Loucy (cell line): ENCODE results near the gene ALPL.

Experiments
- H2AFZ ChIP-seq: fragments of 200-600 bp; sonication (generic); 2 replicates; pipeline ENCODE4 v1.6.0; 2016; ENCODE audit warnings: antibody characterized with exemption, mild to moderate bottlenecking, low read length, moderate library complexity
- H3F3A ChIP-seq: fragments of 200-600 bp; 2 replicates; pipeline ENCODE4 v1.6.0; 2016; ENCODE audit warnings: antibody characterized with exemption, low read depth, mild to moderate bottlenecking
- H3K27me3 ChIP-seq: fragments of 200-600 bp; sonication (generic); 2 replicates; pipeline ENCODE4 v1.6.1; 2014; ENCODE audit warnings: low read length, mild to moderate bottlenecking; ENCODE audit not compliant: insufficient read depth, poor library complexity, severe bottlenecking
- H3K36me3 ChIP-seq: fragments of 200-600 bp; sonication (generic); 2 replicates; pipeline ENCODE4 v1.6.1; 2016; ENCODE audit warnings: low read length; ENCODE audit not compliant: insufficient read depth
- H3K4me1 ChIP-seq: fragments of 200-600 bp; sonication (generic); 2 replicates; pipeline ENCODE4 v1.5.1; 2014; ENCODE audit warnings: low read length, mild to moderate bottlenecking; ENCODE audit not compliant: insufficient read depth, poor library complexity, severe bottlenecking
- H3K4me2 ChIP-seq: fragments of 200-600 bp; sonication (generic); 2 replicates; pipeline ENCODE4 v1.6.0; 2014; ENCODE audit warnings: antibody characterized with exemption, low read length, low read depth, mild to moderate bottlenecking; ENCODE audit not compliant: poor library complexity, severe bottlenecking
- H3K4me3 ChIP-seq: fragments of 200-600 bp; sonication (generic); 2 replicates; pipeline ENCODE4 v1.5.1; 2014; ENCODE audit warnings: low read length, mild to moderate bottlenecking, mixed read lengths; ENCODE audit not compliant: poor library complexity, severe bottlenecking
- H3K79me2 ChIP-seq: fragments of 200-600 bp; sonication (generic); 2 replicates; pipeline ENCODE4 v1.6.1; 2014; ENCODE audit warnings: low read length; ENCODE audit not compliant: insufficient read depth
- H3K9ac ChIP-seq: fragments of 200-600 bp; sonication (generic); 2 replicates; pipeline ENCODE4 v1.6.0; 2014; ENCODE audit warnings: mild to moderate bottlenecking, low read depth, low read length, moderate library complexity; ENCODE audit not compliant: poor library complexity, severe bottlenecking
- H3K9me2 ChIP-seq: fragments of 200-600 bp; sonication (generic); replicated peaks from 2 replicates; pipeline ENCODE4 v1.6.1; 2016; ENCODE audit warnings: low read depth, low read length, mixed read lengths
- H3K9me3 ChIP-seq: fragments of 200-600 bp; sonication (generic); 2 replicates; pipeline ENCODE4 v1.6.1; 2014; ENCODE audit warnings: mild to moderate bottlenecking, antibody characterized with exemption, low read length, low read depth; ENCODE audit not compliant: insufficient read depth
- H4K20me1 ChIP-seq: fragments of 200-600 bp; sonication (generic); 2 replicates; pipeline ENCODE4 v1.6.0; 2014; ENCODE audit warnings: antibody characterized with exemption, low read length, mild to moderate bottlenecking; ENCODE audit not compliant: insufficient read depth, poor library complexity, severe bottlenecking
- CTCF ChIP-seq: fragments of 200-600 bp; sonication (generic); conservative IDR thresholded peaks from 2 replicates; pipeline ENCODE4 v1.5.1; 2014; ENCODE audit warnings: mild to moderate bottlenecking, antibody characterized with exemption, low read length
- EZH2phosphoT487 ChIP-seq: fragments of 200-600 bp; IDR thresholded peaks from 2 replicates; pipeline ENCODE4 v1.6.1; 2018; ENCODE audit warnings: antibody characterized with exemption, mild to moderate bottlenecking, moderate library complexity, borderline replicate concordance

ALPL gene

GRCh38 chr1:21599402-21599801, 90.2 kb downstream of the ALPL start:
- Histone ChIP-seq H3K79me2 (no peaks in the 10 kb centered on the region), H3F3A (no peaks in the 10 kb centered on the region), H3K27me3 (no peaks in the 10 kb centered on the region), H3K9me2 (no peaks in the 10 kb centered on the region), H4K20me1 (no peaks in the 10 kb centered on the region), H3K4me1 (no peaks in the 10 kb centered on the region), H3K4me3 (no peak overlapping the region), H3K36me3 (no peaks in the 10 kb centered on the region), H3K4me2 (no peak overlapping the region), H3K9ac (no peak overlapping the region), H2AFZ (no peak overlapping the region), H3K9me3 (no peaks in the 10 kb centered on the region)
- TF ChIP-seq EZH2phosphoT487 (no peak), CTCF (no peak)

GRCh38 chr1:21601278-21602048, 92.2 kb downstream of the ALPL start:
- Histone ChIP-seq H3K4me3 (no peak overlapping the region), H3K36me3 (no peaks in the 10 kb centered on the region), H3K4me1 (no peaks in the 10 kb centered on the region), H3K4me2 (no peak overlapping the region), H3K9me2 (no peaks in the 10 kb centered on the region), H3K27me3 (no peaks in the 10 kb centered on the region), H3K9me3 (no peaks in the 10 kb centered on the region), H4K20me1 (no peaks in the 10 kb centered on the region), H3K9ac (no peak overlapping the region), H2AFZ (no peak overlapping the region), H3K79me2 (no peaks in the 10 kb centered on the region), H3F3A (no peaks in the 10 kb centered on the region)
- TF ChIP-seq EZH2phosphoT487 (no peak), CTCF (no peak)

GRCh38 chr1:21603177-21604138, 94.2 kb downstream of the ALPL start:
- Histone ChIP-seq H3K9me3 (no peaks in the 10 kb centered on the region), H3F3A (no peaks in the 10 kb centered on the region), H3K27me3 (no peaks in the 10 kb centered on the region), H3K36me3 (no peaks in the 10 kb centered on the region), H3K9me2 (no peaks in the 10 kb centered on the region), H3K4me3 (no peak overlapping the region), H4K20me1 (no peaks in the 10 kb centered on the region), H3K9ac (no peak overlapping the region), H3K4me1 (no peaks in the 10 kb centered on the region), H3K4me2 (no peak overlapping the region), H3K79me2 (no peaks in the 10 kb centered on the region), H2AFZ (no peak overlapping the region)
- no peak for TF ChIP-seq EZH2phosphoT487
- no peak for TF ChIP-seq CTCF
